Measurements from ENCODE around the gene TMEM198. TPM values are rescaled to one million over a fixed set of nuclear protein-coding genes. Genes with fewer than 3 reads are reported as not detected.

The TMEM198 gene
- total RNA-seq, 4 donors from 2014 or later = 1.1 to 4.4 (median 1.2) TPM; not detected in 1

- Histone ChIP-seq H3K36me3 (no peaks in the 10 kb centered on the region), H3K4me3 (peak overlapping the region in 2 of 4 donors; percentile 24 to 35), H3K27ac (peak overlapping the region; percentile 65 to 81 (median 72)), H3K9me3 (no peaks in the 10 kb centered on the region), H3K27me3 (peaks cover 85% of the 10 kb centered on the region), H3K4me1 (peaks cover 8 to 18% (median 11%) of the 10 kb centered on the region in 4 donors)
- TF ChIP-seq POLR2AphosphoS5 (IDR thresholded peaks at IDR 0.05) (no peak), CTCF (IDR thresholded peaks at IDR 0.05) (no peak)
- in situ Hi-C loops (cut with MboI; ENCODE audit: low pct_ligation_motif_present in 1 of 4, low pct_unique_long_range_greater_than_20kb in 1 of 4, low sequenced_read_pairs in 3 of 4) (loop anchor here in 3 of 4 donors (10.0 kb wide), 2 partner anchors 48 to 118 kb away; no protein-coding TSS in a partner anchor), intact Hi-C loops (cut with DNase I; ENCODE audit: low total_unique reads) (no loop called here)
- DNase-seq = no peak
- 30% methylated on average over 18 of the region's 24 CpGs; no CpG with 5 or more reads in 1 of the 2 donors for WGBS, 2 donors (ENCODE audit: low coverage in 1 of 2)
Measured at GRCh38 chr2:219523031-219523671, 20.7 kb upstream of the TMEM198 start.

- peaks cover 99% of the 10 kb centered on the region for H3K27me3 ChIP-seq
- peaks cover 8 to 21% (median 11%) of the 10 kb centered on the region in 4 donors for H3K4me1 ChIP-seq
- TF ChIP-seq CTCF (IDR thresholded peaks at IDR 0.05) (no peak), POLR2A (IDR thresholded peaks at IDR 0.05) (no peak), POLR2AphosphoS5 (IDR thresholded peaks at IDR 0.05) (no peak), EP300 (IDR thresholded peaks at IDR 0.05; ENCODE audit: low read depth) (no peak)
- WGBS, 2 donors (ENCODE audit: low coverage in 1 of 2) = 79 to 100% methylated on average over 1 to 2 of the region's 2 CpGs
- intact Hi-C loops (cut with DNase I; ENCODE audit: low total_unique reads) (no loop called here), in situ Hi-C loops (cut with MboI; ENCODE audit: low pct_ligation_motif_present in 1 of 4, low pct_unique_long_range_greater_than_20kb in 1 of 4, low sequenced_read_pairs in 3 of 4) (loop anchor here in 3 of 4 donors (10.0 kb wide), 2 partner anchors 50 to 120 kb away; no protein-coding TSS in a partner anchor)
- no peak overlapping the region for H3K4me3 ChIP-seq
- H3K36me3 ChIP-seq = no peaks in the 10 kb centered on the region
- DNase-seq = no peak
- no peak overlapping the region for H3K27ac ChIP-seq
- no peaks in the 10 kb centered on the region for H3K9me3 ChIP-seq
Measured at GRCh38 chr2:219524817-219525216, 19.0 kb upstream of the TMEM198 start.

GRCh38 chr2:219525533-219526232 is 18.1 kb upstream of the TMEM198 start:
- intact Hi-C loops (cut with DNase I; ENCODE audit: low total_unique reads) = no loop called here
- Histone ChIP-seq H3K4me3 (no peak overlapping the region), H3K27me3 (peaks cover 93% of the 10 kb centered on the region), H3K9me3 (no peaks in the 10 kb centered on the region), H3K4me1 (peaks cover 8 to 23% (median 11%) of the 10 kb centered on the region in 4 donors), H3K27ac (no peak overlapping the region), H3K36me3 (no peaks in the 10 kb centered on the region)
- no peak for DNase-seq
- WGBS, 2 donors (ENCODE audit: low coverage in 1 of 2) = 61% methylated on average over 9 of the region's 9 CpGs; no CpG with 5 or more reads in 1 of the 2 donors
- in situ Hi-C loops (cut with MboI; ENCODE audit: low pct_ligation_motif_present in 1 of 4, low pct_unique_long_range_greater_than_20kb in 1 of 4, low sequenced_read_pairs in 3 of 4) = loop anchor here in 3 of 4 donors (10.0 kb wide), 2 partner anchors 51 to 121 kb away; no protein-coding TSS in a partner anchor
- no peak for TF ChIP-seq POLR2AphosphoS5 (IDR thresholded peaks at IDR 0.05)
- TF ChIP-seq CTCF (IDR thresholded peaks at IDR 0.05) = no peak
- TF ChIP-seq POLR2A (IDR thresholded peaks at IDR 0.05) = no peak
- TF ChIP-seq EP300 (IDR thresholded peaks at IDR 0.05; ENCODE audit: low read depth) = no peak

GRCh38 chr2:219526320-219527075 is 17.3 kb upstream of the TMEM198 start:
- intact Hi-C loops (cut with DNase I; ENCODE audit: low total_unique reads) = no loop called here
- no peak for DNase-seq
- Histone ChIP-seq H3K27ac (no peak overlapping the region), H3K4me1 (peaks cover 8 to 23% (median 11%) of the 10 kb centered on the region in 4 donors), H3K9me3 (no peaks in the 10 kb centered on the region), H3K36me3 (no peaks in the 10 kb centered on the region), H3K27me3 (peaks cover 94% of the 10 kb centered on the region), H3K4me3 (no peak overlapping the region)
- WGBS, 2 donors (ENCODE audit: low coverage in 1 of 2) = 50 to 54% methylated on average over 2 to 11 of the region's 11 CpGs
- TF ChIP-seq POLR2A (IDR thresholded peaks at IDR 0.05) = no peak
- TF ChIP-seq EP300 (IDR thresholded peaks at IDR 0.05; ENCODE audit: low read depth) = no peak
- no peak for TF ChIP-seq CTCF (IDR thresholded peaks at IDR 0.05)
- no peak for TF ChIP-seq POLR2AphosphoS5 (IDR thresholded peaks at IDR 0.05)
- in situ Hi-C loops (cut with MboI; ENCODE audit: low pct_ligation_motif_present in 1 of 4, low pct_unique_long_range_greater_than_20kb in 1 of 4, low sequenced_read_pairs in 3 of 4) = loop anchor here in 3 of 4 donors (10.0 kb wide), 2 partner anchors 52 to 122 kb away; no protein-coding TSS in a partner anchor
